Inflammatory macrophage treated with lipopolysaccharide for 1 hour (primary cell): ENCODE data around the gene LACRT.

Experiments used
- DNase-seq, 2 donors: peaks; one replicate each; pipeline ENCODE4 v3.0.0-alpha.2; 2020 to 2022

LACRT gene

GRCh38 chr12:54631988-54632728 is 2.5 kb downstream of the LACRT start:
- no peak for DNase-seq

DNA sequence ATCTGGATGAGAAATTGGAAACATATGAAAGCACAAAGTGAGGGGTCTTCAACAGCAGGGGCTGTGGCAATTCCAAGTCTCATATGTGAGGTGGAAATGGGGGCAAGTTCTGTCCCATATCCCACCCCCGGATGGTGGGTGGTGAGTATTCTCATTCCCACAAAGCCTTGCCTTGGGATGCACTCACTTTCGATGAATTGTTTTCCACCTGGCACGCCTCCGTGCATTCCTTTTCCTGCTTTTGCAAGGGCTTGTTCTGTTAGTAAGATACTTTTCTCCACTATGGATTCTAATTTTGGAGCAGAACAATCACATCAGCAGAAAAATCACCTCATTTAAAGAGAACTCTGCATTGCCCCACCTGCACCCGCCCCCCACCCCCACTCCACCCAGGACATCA is 3.1 kb downstream of the LACRT start:
- no peak for DNase-seq

- no peak for DNase-seq
Measured at GRCh38 chr12:54629925-54630324, 4.8 kb downstream of the LACRT start.

DNA sequence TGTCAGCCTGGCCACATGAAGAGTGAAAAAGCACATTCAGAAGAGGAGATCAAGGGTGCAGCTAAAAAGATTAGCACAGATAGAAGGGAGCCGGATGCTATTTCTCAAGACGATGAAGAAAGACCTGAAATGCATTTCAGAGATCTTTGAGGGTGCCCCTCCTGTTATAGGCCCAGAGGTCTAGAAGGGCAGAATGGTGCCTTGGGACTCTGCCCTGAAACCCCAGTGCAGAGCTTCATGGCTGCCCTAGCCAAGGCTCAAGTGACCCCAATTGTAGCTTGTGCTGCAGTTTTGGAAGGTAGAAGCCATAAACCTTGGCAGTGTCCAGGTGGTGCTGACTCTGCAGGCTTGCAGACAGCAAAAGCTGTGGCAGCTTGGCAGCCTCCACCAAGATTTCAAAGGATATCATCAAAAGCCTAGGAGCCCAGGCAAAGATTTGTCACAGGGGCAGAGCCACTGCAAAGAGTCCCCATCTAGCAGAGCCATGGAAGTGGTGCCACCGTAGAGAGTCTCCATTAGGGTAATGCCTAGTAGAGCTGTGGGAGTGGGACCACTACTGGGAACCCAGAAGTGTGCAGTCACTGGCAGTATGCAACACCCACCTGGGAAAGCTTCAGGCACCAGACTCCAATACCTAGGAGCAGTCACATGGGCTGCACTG is 6.4 kb downstream of the LACRT start:
- DNase-seq = no peak

- no peak for DNase-seq
Measured at GRCh38 chr12:54627304-54627703, 7.4 kb downstream of the LACRT start.

DNA sequence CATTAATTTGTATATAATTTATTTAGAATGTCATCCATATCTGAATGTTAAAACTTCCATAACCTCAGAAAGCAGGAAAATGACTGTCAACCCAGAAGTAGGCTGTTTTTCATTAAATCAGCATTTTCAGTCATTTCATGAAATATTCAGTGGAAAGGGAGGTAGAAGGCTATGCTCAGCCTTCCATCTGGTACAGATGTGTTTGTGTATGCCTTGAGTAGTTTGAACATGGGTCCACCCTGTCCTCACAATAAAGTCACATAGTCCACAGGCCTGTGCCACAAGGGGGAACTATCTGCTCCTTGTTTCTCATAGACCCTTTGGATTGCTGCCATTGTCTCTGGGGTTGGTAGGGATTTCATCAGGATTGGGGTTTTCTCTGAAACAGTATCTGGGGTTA is 9.1 kb downstream of the LACRT start:
- no peak for DNase-seq

DNA sequence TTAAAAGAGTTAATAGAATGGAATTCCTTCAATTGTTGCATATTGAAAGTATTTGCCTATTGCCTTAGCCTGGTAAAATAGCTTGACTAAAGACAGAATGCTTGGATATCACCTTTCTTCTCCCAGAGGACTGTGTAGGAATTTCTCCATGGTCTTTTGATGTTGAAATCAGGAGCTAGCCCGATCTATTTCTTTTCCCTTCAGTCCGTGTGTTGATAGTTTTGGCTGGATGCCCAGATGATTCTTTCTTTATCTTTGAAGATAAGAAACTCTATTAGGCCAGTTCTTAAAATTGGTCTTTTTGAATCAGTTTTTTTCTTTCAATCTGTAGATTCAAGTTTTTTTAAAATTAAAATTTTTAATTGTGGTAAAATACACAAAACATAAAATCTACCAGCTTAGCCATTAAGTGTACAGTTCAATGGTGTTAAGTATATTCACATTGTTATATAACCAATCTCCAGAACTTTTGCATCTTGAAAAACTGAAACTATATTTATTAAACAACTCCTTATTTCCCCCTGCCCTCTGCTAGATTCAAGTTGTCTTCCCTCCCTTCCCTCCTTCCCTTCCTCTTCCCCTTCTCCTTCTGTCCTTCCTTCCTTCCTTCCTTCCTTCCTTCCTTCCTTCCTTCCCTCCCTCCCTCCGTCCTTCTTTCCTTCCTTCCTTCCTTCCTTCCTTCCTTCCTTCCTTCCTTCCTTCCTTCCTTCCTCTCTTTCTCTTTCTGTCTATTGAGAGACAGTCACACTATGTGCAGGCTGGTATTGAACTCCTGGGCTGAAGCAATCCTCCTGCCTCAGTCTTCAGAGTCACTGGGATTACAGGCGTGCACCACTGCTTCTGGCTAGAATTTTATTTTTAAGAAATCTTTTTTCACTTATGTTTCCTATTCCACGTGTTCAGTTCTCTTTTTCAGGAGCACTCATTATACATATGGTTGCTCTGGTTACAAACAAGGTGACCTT is 10.1 kb downstream of the LACRT start:
- DNase-seq = no peak

- peak in 1 of 2 donors; percentile 21 for DNase-seq
Measured at GRCh38 chr12:54622463-54623183, 12.1 kb downstream of the LACRT start.

GRCh38 chr12:54616933-54617680 is 17.6 kb downstream of the LACRT start:
- no peak for DNase-seq

GRCh38 chr12:54612225-54612750 is 22.4 kb downstream of the LACRT start:
- no peak for DNase-seq

GRCh38 chr12:54611715-54612149 is 23.0 kb downstream of the LACRT start:
- DNase-seq = no peak

- no peak for DNase-seq
Measured at GRCh38 chr12:54608769-54609168, 25.9 kb downstream of the LACRT start.

- DNase-seq = no peak
Measured at GRCh38 chr12:54608156-54608555, 26.5 kb downstream of the LACRT start.

GRCh38 chr12:54606556-54606955 is 28.1 kb downstream of the LACRT start:
- no peak for DNase-seq

DNA sequence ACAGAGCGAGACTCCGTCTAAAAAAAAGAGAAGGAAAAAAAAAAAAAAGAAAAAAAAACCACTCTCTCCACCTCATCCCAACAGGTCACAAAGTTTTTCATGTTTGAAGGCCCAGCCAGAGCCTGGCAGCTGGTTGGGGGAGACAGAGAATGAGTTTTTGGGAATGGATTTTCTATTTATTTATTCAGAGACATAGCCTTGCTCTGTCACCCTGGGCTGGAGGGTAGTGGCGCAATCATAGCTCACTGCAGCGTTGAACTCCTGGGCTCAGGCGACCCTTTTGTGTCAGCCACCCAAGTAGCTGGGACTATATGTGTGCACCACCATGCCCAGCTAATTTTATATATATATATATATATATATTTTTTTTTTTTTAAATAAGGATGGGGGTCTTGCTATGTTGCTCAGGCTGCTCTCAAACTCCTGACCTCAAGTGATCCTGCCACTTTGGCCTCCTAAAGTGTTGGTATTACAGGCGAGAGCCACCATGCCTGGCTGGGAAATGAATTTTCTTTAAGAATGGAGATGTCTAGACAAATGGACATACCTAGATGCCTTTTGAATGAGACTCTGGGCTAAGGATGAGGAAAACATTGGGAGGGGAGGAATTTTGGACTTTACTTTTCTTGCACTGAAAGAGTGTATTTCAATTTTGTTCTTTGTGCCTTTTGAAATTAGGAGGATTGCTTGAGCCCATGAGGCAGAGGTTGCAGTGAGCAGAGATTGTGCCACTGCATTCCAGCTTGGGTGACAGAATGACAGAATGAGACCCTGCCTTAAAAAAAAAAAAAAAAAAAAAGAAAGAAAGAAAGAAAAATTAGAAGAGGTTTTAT is 29.3 kb downstream of the LACRT start:
- DNase-seq = no peak

- DNase-seq = no peak
Measured at GRCh38 chr12:54604436-54604835, 30.3 kb downstream of the LACRT start.

DNA sequence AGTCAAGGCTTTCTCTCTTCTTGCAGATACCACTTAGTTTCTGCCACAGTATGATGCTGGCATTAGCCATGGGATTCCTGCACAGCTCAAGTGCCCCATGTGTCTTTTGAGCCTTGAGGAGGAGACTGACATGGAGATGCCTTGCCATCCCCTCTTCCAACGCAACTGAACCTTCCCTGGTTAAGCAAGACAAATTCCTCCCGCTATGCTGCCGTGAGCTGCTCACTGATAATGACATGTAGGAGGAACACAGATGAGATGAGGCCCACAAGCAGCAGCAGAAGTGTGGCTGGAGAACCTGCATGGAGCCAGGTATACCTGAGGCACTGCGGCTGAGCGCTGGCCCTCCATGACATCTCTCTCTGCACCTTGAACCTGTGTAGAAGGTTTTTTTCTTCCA is 30.8 kb downstream of the LACRT start:
- DNase-seq = no peak

DNA sequence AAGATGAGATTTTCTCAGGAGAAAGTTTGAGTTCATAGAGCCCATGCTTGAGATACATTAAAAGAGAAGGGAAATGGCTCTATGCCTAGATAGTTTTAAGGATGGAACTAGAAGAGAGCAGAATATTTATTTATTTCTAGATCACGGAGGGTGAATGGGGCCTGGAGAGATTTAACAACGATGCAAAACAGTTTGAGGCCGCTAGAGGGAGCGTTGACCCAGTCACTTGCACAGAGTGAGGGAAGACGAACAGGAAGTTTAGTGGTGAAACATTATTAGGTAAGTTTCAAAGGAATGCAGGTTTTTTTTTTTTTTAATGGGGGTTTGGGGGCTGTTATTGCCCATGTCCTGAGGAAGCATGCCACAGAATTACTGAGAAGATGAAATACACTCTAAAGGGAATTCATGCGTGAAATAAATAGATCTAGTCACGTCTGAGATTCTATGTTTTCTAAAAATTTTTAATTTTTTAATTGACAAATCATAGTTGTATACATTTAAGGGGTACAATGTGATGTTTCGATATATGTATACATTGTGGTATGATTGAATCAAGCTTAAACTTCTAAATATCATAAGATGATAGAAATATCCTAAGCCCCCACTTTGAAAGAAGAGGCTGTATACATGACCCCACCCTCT is 31.4 kb downstream of the LACRT start:
- DNase-seq = peak; percentile 58 to 85

- DNase-seq = no peak
Measured at GRCh38 chr12:54602661-54603060, 32.0 kb downstream of the LACRT start.

DNA sequence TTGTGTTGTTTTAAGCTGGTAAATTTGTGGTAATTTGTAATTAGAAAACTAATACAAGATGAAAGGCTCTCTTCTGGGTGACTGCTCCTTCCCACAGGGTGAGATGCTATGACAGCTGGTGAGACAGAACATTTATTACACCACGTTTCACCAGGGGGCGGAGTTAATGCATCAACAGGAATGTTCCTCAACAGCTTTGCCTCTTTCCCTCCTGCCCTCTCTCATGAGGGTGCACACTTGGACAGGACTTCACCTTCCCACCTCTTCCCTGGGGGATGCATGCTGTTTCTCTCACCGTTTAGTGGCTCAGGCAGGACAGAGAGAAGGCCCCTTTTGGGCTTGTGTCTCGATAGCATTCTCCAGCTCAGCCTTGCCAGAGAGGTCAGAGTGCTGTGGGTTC is 32.9 kb downstream of the LACRT start:
- DNase-seq = peak in 1 of 2 donors; percentile 44
